GM11168 (cell line): Measurements from ENCODE around the gene ECSCR.
"Not testable (repeated sequence)": the region's sequence is repeated elsewhere in the genome, so short reads cannot be mapped to it uniquely, and the experiment has no call there.

Source experiments
- in situ Hi-C: fragments of 300-500 bp; cut with MboI; formaldehyde crosslinking; loops from one replicate; pipeline ENCODE4 v1.12.0; 2022; ENCODE audit warnings: low sequenced_read_pairs; ENCODE audit not compliant: unreplicated experiment

Gene ECSCR

DNA sequence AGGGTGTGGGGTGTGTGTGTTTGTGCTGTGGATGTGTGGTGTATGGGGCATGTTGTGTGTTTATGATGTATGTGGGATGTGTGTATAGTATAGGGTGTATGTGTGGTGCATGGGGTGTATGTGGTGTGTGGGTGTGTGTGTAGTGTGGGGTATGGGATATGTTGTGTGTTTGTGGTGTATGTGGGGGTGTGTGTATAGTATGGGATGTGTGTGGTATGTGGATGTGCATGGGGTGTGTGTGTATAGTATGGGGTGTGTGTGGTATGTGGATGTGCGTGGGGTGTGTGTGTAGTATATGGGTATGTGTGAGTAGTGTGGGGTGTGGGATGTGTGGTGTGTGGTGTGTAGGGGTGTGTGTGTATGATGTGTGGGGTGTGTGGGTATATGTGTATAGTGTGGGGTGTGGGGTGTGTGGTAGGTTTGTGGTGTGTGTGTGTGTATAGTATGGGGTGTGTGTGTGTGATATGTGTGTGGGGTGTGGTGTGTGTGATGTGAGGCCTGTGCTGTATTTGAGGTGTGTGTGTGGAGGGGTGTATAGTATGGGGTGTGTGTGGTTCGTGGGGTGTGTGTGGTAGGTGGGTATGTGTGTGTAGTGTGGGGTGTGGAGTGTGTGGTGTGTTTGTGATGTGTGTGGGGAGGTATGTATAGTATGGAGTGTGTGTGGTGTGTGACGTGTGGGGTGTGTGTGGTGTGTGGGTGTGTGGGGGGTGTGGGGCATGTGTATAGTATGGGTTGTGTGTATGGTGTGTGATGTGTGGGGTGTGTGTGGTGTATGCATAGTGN, 10.5 kb downstream of the ECSCR start:
- in situ Hi-C loops, result no loop called here

DNA sequence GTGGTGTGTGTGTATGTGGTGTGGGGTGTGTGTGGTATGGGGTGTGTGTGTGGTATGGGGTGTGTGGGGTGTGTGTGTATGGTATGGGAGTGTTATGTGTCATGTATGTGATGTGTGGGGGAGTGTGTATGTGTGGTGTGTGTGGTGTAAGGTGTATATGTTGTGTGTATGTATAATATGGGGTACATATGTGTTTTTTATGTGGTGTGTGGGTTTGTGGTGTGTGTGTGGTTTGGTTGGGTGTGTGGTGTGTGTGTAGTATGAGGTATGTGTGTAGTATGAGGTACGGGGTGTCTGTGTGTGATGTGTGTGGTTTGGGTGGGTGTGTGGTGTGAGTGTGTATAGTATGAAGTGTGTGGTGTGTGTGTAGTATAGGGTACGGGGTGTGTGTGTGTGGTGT, 11.4 kb downstream of the ECSCR start:
- in situ Hi-C loops, result no loop called here

DNA sequence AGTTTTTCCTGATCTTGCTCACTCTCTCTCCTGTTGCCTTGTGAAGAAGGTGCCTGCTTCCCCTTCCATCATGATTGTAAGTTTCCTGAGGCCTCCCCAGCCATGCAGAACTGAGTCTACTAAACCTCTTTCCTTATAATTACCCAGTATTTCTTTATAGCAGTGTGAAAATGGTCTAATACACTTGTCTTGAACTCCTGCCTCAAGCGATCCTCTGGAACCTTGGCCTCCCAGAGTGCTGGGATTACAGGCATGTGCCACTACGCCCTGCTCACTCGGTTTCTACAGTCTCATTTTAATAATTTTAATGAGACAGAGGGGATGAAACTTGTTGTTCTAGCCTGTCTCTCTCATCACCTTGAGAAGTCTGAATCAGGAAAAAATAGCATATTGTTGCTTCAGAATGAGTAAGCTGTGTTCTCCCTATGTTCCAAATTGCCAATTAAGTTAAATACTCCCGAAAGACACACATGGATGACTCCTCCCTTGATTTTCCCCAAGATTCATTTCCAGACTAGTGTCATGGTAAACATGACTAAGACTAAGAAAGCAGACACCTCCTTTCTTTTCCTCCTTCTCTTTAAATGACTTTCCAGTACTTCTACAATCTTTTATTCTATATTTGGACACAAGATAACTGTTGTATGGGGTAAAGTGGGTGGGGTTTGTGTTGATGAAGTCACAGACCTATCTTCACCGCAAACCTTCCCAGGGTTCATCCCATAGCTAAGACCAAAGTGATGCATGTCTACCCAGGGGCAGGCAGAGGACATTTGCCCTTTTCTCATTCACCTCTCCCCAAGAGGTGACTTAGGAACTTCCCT, 15.4 kb downstream of the ECSCR start:
- in situ Hi-C loops, result no loop called here

DNA sequence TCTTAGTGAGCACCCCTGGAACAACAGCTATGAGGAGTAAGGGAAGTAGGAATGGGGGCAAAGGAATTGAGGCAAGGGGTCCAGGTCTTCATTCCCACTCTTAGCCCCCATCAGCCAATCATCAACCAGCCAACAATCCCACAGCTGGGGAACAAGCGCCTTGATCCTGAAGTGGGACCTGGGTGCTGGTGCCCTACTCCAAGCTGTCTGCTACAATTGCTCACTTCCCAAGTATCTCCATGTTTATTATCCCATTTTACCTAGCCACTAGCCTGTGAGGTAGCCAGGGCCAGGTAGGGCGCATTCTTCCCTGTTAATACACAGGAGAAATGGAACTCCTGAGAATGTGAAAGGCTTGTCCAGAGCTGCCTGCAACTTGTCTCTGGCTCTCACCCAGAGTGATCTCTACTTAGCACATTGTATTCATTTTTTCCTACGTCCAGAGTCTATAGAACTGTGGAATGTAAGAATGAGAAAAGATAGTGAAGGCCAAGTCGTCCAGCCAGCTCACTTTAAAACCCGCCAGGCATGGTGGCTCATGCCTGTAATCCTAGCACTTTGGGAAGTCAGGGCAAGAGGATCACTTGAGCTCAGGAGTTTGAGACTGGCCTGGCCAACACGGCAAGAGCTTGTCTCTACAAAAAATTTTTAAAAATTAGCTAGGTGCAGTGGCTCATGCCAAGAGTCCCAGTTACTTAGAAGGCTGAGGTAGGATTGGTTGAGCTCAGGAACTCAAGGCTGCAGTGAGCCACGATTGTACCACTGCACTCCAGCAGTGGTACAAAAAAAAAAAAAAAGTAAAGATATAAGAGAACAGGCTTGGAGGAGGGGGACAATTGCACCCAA, 17.0 kb downstream of the ECSCR start:
- in situ Hi-C loops, result no loop called here

DNA sequence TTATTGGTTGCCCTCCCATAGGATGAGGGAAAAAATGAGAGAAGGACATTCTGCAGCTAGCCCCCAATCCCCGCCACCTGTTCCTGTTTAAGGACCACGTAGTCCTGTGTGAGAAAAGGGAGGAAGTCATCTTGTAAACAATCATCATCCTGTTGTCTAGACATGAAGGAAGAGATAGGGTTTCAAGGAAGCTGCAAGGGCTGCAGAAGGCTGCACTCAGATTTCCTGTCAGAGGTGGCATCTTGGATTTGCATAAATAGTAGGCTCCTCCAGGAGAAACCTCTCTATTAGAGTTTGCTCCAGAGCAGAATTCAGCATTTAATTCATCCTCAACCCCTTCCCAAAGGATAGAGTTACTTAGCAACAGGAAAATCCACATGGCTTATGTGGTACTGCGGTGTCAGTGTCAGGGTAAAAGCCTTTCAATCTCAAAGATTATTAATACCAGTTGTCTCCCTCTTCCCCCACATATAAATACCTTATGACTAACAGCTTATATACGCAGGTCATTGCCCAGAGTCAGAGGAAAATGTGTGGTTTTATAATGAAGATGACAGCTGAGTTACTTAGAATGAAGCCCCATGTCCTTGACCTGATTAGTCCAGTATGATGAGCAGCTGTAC, 18.6 kb downstream of the ECSCR start:
- in situ Hi-C loops, result no loop called here

DNA sequence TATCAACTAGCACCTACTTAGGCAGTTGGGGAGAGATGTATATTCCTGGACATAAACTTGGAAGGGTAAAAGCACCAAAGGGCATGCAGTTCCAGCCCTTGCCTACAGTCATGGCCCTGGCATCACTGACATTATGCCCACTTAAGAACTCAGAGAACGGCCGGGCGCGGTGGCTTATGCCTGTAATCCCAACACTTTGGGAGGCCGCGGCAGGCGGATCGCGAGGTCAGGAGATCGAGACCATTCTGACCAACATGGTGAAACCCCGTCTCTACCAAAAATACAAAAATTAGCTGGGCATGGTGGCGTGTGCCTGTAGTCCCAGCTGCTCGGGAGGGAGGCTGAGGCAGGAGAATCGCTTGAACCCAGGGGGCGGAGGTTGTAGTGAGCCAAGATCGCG, 22.1 kb downstream of the ECSCR start:
- in situ Hi-C loops, result not testable (repeated sequence)

DNA sequence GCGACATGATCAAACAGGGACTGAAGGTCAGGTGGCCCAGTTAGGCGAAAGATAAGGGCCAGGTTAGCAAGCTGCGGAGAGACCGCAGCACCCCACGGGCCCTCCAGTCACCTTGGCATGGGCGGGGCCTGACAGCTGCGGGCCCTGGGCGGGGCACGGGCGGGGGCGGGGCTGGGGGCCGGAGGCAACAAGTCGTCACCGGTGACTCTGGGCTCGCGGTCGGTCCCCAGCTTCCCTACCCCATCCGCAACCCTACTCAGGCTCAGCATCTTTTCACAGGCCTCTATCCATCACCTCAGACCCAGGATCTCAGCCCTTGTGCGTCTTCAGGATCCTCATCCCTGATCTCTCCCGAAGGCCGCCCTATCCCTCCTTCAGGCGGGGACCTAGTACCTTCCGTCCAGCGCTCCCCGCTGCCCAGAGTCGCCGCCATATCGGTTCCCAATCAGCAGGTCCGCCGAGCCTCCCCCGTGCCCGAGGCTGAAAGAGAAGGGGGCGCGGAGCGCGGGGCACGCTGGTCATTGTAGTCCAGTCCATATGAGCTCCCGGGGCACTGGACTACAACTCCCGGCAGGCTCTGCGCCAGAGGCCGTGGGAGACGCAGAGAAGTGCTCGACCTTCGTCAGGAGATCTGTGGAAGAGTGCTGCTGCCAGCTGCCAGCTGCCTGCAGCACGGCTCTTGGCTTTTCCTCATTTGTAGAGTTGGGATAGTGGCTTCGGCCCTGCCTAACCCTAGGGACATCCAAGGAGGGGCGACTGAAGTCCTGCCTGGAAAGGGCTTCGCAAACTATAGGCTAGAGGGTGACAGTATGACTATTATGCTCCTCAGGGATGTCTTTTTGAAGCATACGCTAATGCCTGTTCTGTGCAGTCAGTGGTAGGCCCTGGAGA, 23.3 kb downstream of the ECSCR start, which contains the start of gene DNAJC18:
Gene DNAJC18, minus strand, starts transcription at position 513 of the 891 bp plus-strand sequence. Its CDS starts 80 bp downstream, at position 433.
- in situ Hi-C loops, result no loop called here

DNA sequence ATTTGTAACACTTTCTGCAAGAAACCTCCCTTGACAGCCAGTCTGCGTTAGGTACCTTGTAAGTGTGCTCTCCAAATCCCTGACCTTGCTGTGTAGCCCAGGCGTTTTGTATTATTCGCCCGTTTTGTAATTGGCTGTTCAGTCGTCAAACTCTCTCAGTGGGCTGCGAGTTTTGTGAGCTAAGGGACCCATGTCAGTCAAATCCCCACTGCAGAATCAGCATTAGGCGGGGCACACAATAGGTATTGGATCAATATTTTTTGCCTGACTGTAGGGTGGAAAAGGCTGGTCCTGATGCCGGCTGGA, 23.9 kb downstream of the ECSCR start:
- in situ Hi-C loops, result no loop called here

DNA sequence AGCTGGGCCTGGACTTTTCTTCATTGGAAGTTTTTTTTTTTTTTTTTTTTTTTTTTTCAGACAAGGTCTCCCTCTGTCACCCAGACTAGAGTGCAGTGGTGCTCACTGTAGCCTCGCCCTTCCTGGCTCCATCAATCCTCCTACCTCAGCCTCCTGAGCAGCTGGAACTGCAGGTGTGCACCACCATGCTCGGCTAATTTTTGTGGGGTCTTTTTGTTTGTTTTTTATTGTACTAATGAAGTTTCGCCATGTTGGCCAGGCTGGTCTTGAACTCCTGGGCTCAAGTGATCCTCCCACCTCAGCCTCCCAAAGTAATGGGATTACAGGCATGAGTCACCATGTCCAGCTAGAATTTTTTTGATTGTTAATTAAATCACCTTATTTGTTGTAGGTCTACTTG, 26.9 kb downstream of the ECSCR start:
- in situ Hi-C loops, result no loop called here

DNA sequence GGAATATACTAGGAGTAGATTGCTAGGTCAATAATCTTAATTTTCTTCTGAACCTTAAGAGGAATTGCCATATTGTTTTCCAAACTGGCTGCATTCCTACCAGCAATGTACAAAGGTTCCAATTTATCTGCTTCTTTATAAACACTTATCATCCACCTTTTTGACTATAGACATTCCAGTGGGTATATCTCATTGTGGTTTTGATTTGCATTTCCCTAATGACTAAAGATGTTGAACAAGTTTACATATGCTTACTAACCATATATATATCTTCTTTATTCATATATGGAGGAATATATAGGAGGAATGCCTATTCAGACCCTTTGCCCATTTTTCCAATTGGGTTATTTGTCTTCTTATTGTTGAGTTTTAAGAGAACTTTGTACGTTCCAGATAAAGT, 30.8 kb downstream of the ECSCR start:
- in situ Hi-C loops, result no loop called here

DNA sequence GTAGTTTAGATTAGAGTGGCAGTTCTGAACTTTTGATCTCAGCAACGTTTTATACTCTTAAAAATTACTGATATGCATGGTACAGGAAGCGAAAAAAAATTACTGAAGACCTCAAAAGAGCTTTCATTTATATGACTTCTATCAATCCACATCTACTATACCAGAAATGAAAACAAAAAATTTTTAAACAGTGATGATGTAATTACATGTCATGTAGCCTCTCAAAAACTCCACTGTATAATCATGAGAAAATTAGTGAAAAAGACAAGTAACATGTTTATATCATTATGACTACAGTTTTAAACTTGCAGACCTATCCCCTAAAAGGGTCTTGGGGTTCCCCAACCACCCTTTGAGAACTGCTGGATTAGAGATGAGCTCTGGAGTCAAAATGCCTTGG, 32.5 kb downstream of the ECSCR start:
- in situ Hi-C loops, result no loop called here

DNA sequence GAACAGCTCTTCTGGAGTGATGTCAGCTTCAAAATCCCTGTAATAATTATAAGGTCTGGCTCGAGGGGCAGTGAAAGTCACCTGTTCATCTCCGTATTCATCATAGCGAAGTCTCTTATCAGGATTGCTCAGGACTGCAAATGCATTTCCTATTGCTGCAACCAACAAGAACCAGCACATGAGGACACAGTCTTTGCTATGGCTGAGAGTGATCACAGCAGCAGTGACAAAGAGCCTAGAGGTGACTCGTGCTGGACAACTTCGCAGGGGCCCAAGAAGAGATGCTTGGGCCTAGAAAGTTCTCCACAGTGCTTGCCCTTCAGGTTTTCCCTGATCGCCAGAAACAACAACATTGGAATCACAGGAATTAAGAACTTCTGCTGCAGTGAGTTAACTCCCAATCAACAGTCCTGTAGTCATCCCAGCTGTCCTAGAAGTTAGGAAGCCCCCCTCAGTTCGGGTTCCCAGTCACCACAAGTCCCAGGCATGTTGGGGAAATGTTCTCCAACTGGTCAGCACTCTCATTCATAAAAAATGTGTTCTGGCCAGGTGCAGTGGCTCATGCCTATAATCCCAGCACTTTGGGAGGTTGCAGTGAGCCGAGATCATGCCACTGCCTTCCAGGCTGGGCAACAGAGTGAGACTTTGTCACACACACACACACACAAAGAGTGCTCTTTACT, 36.2 kb downstream of the ECSCR start:
- in situ Hi-C loops, result loop anchor here (10.0 kb wide), 1 partner anchor 48 kb away; the partner anchor contains the start of gene SMIM33

DNA sequence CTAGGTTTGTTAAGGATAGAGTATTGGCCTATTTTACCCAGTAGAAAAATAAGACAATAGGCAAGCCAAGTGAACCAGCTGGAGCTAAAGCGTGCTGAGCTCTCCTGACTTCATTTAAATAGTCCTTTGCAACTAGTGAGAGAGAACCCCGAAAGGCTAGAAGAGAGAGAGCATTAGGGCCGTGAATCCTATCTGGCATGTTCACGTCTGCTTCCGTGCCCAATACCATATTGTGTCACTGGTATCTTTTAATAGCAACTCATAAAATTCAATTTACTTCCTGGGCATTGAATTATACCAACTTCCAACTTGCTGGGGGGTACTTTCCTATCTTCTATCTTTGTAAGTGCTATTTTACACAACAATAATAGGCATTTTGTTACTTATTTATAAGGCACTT, 37.0 kb downstream of the ECSCR start:
- in situ Hi-C loops, result loop anchor here (10.0 kb wide), 1 partner anchor 49 kb away; the partner anchor contains the start of gene SMIM33

DNA sequence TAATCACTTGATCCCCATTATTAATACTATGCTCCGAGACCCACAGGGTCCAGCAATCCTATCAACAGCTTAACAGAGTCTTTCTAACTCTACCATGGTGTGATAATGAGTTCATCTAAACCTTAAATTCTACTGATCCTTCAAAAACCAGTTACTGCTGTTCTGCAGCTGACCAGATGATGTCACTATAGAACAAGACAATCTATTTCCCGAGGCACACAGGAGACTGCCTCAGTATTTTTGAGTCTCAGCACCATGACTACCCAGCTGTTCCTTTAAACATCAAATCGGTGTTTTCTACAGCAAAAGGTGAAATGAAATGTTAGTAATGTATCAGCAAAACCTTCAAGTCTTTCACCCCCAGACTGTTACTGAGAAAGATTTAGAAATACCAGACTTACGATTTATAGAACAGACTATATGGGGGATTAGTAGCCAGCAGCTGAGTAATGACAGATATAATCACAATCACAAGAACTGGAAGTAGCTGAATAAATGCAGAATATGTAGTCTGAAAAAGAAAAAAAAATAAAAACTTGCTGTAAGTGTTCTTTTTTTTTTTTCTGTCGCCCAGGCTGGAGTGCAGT, 40.1 kb downstream of the ECSCR start:
- in situ Hi-C loops, result loop anchor here (10.0 kb wide), 1 partner anchor 52 kb away; the partner anchor contains the start of gene SMIM33

DNA sequence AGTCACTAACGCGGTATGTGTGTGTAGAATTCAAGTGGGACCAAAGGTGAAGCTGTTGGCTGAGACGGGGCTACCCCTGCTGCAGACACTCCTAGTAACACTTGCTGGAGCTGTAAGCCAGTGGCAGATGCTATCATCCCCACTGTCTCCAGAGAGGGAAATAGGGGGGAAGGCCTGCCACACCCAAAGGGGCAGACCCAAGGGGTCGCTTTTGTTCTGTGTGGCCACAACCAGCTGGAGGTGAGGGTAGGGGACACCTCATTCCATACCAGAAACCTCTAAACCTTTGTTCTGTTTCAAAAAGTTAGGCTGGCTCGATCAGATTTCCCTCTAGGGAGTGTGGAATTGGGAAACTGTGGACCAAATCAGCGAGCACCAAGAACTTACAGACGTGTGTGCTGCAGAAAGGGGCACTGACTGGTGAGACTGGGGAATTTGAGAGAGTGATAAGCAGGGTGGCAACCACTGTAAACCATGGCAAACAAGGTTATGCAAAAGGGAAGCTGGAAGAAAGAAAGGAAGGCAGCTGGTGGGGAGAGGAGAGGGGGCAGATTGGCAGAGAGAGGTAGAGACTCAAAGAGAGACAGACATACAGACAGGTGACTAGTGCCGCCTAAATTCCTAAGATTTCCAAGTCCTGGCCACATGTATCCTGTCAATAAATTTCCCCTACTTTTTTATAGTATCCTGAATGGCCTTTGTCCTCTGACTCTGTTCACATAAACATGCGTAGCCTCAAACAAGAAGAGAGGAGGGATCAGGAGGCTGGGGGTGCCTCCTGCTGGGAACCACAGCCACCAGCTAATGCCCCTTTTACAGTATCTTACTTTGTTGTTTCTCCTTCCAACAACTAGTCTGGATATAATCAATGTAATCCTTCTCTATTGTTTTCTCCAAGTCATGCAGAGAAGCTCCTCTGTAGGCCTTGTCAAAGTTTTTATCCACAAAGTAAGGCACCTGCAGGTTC, 43.0 kb downstream of the ECSCR start:
- in situ Hi-C loops, result loop anchor here (10.0 kb wide), 1 partner anchor 55 kb away; the partner anchor contains the start of gene SMIM33

DNA sequence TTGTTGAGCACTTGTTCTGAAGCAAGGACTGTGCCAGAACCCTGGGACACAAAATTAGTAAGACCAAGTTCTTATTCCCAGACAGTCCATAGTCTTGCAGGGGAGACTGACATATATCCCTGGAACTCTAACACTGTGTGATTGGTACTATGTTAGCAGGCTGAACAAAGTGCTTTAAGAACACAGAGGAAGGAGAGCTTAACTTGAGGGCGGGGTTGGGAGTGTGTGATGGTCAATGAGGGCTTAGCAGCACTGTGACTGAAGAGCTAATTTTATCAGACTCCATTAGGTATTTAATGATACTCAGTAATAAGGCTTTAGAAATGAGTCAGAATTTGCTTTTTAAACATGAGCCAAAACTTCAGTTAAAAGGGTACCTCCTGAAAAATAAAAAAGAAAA, 43.8 kb downstream of the ECSCR start:
- in situ Hi-C loops, result no loop called here

DNA sequence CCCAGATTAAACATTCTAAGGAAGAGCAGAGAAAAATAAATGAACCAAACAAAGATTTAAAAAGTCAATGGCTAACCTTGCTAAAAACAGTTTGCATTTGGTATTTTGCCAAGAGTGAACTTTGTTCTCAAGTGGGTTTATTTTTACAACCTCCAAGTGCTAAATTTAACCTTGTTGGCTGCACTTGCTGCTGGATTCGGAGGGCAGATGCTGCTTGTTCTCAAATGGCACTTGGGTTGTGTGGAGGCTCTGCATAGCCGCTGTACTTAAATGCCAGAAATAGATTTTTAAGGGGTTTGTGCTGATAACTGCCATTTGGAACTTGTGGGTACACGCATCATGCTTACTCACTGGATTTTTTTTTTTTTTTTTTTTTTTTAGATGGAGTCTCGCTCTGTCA, 45.3 kb downstream of the ECSCR start:
- in situ Hi-C loops, result no loop called here
